ENCODE measurements around the gene LCN15. TPM values are rescaled to one million over a fixed set of nuclear protein-coding genes. Genes with fewer than 3 reads are reported as not detected.
A peak's percentile ranks its signal among the peaks of the same experiment; 100 is the strongest.
"Not testable (repeated sequence)": the region's sequence is repeated elsewhere in the genome, so short reads cannot be mapped to it uniquely, and the experiment has no call there.

LCN15 gene
- polyA plus RNA-seq, 1 donor: 14.0 TPM

DNA sequence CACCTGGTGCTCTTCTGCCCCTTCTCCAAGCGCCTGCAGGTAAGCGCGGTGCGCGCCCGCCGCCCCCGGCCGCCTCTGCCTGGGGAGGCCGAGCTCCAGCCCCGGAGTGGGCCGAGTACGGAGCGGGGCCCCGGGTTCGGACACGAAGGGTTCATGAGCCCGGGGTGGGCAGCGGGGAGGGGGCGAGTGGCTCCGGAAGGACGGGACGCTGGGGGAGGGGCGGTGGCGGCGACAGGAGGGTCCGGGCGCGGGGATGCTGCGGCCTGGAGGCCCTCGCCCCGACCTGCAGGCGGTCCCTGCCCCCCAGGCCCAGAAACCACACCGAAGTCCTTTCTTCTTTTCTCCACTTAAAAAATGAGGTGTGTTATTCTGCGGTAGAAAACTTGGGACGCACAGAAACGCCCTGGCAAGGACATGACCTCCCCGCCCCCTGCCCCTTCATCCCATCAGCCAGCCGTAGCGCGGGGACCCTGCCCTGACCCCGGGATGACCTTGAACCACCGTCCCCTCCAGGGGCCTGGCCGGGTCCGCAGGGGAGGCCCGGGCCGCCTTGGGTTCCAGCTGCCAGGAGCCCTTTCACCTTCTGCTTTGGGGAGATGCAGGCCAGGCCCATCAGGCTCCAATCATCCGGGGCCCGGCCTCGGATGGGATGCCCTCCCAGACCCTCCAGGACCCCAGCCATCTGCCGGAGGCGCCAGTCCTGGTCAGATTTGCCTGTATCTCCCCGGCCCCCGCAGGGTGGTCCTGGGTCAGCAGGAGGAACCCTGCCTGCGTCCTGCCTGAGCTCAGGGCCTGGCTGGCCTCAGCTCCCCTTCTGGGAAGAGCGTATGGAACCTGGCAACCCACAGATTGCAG, 51.4 kb downstream of the LCN15 start:
- H3K27me3 ChIP-seq (ENCODE audit: control insufficient read depth, insufficient read depth, low read length): peaks cover 3% of the 10 kb centered on the region
- no CpG with 5 or more reads among the region's 56 CpGs for WGBS (ENCODE audit: insufficient coverage, low lambda C conversion rate)

DNA sequence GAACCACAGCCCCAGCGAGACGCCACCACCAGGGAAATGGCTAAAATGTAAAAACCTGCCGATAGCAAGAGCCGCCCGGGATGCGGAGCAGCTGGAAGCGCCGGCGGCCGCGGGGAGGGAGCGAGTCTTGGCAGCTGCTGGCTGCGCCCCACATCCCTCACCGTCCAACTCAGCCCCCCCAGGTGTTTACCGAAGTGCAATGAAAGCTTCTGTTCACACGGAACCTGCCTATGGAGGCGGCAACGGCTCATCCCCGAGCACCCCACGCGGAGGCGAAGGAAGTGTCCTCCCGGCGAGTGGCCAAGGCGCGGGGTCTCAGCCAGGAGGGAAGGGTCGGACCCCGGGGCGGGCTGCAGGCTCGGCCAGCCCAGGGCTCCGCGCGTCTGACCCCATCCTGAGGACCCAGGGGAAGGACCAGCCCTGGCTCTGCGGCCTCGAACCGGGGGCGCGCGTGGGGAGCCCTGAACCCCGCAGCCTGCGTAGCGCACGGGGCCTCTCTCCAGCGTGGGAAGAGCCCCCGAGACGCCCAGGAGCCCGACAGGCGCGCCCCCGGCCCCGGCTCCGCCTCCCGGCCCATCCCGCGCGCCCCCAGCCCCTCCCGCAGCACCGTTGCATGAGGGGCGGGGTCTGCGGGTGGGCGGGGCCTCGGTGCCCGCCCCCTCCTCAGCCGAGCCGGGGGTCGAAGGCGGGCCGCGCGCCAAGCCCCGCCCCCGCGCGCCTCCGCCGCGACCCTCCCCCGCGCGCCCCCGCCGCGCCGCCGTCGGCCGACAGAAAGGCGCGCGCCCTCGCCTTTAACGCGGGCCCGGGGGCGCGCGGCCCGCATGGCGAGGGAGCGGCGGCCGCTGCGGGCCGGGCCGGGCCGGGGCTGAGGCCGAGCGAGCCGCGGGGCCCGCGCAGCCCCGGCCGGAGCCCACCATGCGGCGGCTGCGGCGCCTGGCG, 52.3 kb downstream of the LCN15 start, which contains the start of gene DIPK1B:
Gene DIPK1B (plus strand): TSS at position 822 of the 939 bp plus-strand sequence. CDS start 94 bp downstream, at position 916.
- WGBS (ENCODE audit: insufficient coverage, low lambda C conversion rate): no CpG with 5 or more reads among the region's 119 CpGs
- H3K9me3 ChIP-seq (ENCODE audit: control insufficient read depth, low read depth, low read length): no peaks in the 10 kb centered on the region

More for the DNA sequence above, 51.4 kb downstream of the LCN15 start:
- H3K36me3 ChIP-seq (ENCODE audit: control insufficient read depth, insufficient read depth, low read length): no peaks in the 10 kb centered on the region
- H3K27ac ChIP-seq (ENCODE audit: low read length): no peak overlapping the region
- H3K9me3 ChIP-seq (ENCODE audit: control insufficient read depth, low read depth, low read length): no peaks in the 10 kb centered on the region
- H3K4me1 ChIP-seq (ENCODE audit: control insufficient read depth, insufficient read depth, low read length): peaks cover 8% of the 10 kb centered on the region
- DNase-seq: no peak
- H3K4me3 ChIP-seq (ENCODE audit: low read length): peak overlapping the region; percentile 36

DNA sequence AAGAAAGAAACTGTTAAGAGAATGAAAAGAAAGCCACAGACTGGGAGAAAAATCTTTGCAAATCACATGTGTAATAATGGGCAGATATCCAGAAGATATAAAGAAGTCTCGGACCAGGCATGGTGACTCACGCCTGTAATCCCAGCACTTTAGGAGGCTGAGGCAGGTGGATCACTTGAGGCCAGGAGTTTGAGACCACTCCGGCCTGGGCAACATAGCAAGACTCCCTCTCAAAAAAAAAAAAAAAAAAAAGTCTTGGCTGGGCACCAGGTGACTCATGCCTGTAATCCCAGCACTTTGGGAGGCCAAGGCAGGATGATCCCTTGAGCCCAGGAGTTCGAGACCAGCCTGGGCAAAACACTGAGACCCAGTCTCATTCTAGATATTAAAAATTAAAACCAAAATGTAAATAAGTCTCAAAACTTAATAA, 53.1 kb downstream of the LCN15 start:
- not testable (repeated sequence) for H3K36me3 ChIP-seq (ENCODE audit: control insufficient read depth, insufficient read depth, low read length); H3K9me3 ChIP-seq (ENCODE audit: control insufficient read depth, low read depth, low read length); H3K27me3 ChIP-seq (ENCODE audit: control insufficient read depth, insufficient read depth, low read length); H3K27ac ChIP-seq (ENCODE audit: low read length); DNase-seq; H3K4me1 ChIP-seq (ENCODE audit: control insufficient read depth, insufficient read depth, low read length); H3K4me3 ChIP-seq (ENCODE audit: low read length)
- WGBS (ENCODE audit: insufficient coverage, low lambda C conversion rate): no CpG with 5 or more reads among the region's 4 CpGs

More for the DNA sequence above, 52.3 kb downstream of the LCN15 start, which contains the start of gene DIPK1B:
- Histone ChIP-seq H3K27ac (ENCODE audit: low read length) (no peak within 1 kb of the TSS), H3K4me3 (ENCODE audit: low read length) (peak within 1 kb of the TSS; percentile 36), H3K4me1 (ENCODE audit: control insufficient read depth, insufficient read depth, low read length) (peaks cover 8% of the 10 kb centered on the region), H3K27me3 (ENCODE audit: control insufficient read depth, insufficient read depth, low read length) (peaks cover 3% of the 10 kb centered on the region), H3K36me3 (ENCODE audit: control insufficient read depth, insufficient read depth, low read length) (no peaks in the 10 kb centered on the region)
- DNase-seq: peak in 1 of 2 donors; percentile 63

DNA sequence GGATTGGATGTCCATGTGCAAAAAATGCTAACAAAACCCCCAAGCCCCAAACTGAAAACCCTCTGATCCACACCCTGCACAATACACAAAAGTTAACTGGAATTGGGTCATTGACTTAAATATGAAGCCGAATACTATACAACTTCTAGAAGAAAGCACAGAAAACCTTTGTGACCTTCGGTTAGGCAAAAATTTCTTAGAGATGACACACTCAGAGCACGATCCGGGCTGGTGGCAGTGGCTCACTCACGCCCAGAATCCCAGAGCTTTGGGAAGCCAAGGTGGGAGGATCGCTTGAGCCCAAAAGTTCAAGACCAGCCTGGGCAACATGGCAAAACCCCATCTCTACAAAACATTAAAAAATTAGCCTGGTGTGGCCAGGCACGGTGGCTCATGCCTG, 53.8 kb downstream of the LCN15 start:
- H3K27me3 ChIP-seq (ENCODE audit: control insufficient read depth, insufficient read depth, low read length): peaks cover 3% of the 10 kb centered on the region
- H3K27ac ChIP-seq (ENCODE audit: low read length): no peak overlapping the region
- no peak for DNase-seq
- H3K4me1 ChIP-seq (ENCODE audit: control insufficient read depth, insufficient read depth, low read length): peaks cover 8% of the 10 kb centered on the region
- H3K9me3 ChIP-seq (ENCODE audit: control insufficient read depth, low read depth, low read length): no peaks in the 10 kb centered on the region
- no CpG with 5 or more reads among the region's 7 CpGs for WGBS (ENCODE audit: insufficient coverage, low lambda C conversion rate)
- H3K4me3 ChIP-seq (ENCODE audit: low read length): no peak overlapping the region
- no peaks in the 10 kb centered on the region for H3K36me3 ChIP-seq (ENCODE audit: control insufficient read depth, insufficient read depth, low read length)

Other genes with a start within 250 kb of the LCN15 start
- gene NOTCH1, start 218.5 kb downstream of the LCN15 start, polyA plus RNA-seq: 13.4 TPM
- gene EGFL7, start 101.6 kb downstream of the LCN15 start, polyA plus RNA-seq: 47.5 TPM
- 175 TPM for gene AGPAT2, start 77.1 kb downstream of the LCN15 start, polyA plus RNA-seq
- 13.3 TPM for gene DIPK1B, start 51.9 kb downstream of the LCN15 start, polyA plus RNA-seq
- gene LCN10, start 21.6 kb downstream of the LCN15 start, polyA plus RNA-seq: 7.8 TPM
- gene LCN6, start 16.0 kb downstream of the LCN15 start, polyA plus RNA-seq: 2.8 TPM
- gene LCN8, start 6.3 kb downstream of the LCN15 start, polyA plus RNA-seq: 0.06 TPM
- 324 TPM for gene TMEM141, start 26.8 kb upstream of the LCN15 start, polyA plus RNA-seq
- 27.4 TPM for gene CCDC183, start 31.8 kb upstream of the LCN15 start, polyA plus RNA-seq
- gene RABL6, start 43.4 kb upstream of the LCN15 start, polyA plus RNA-seq: 97.3 TPM
- 10.4 TPM for gene AJM1, start 78.0 kb upstream of the LCN15 start, polyA plus RNA-seq
- gene PHPT1, start 84.9 kb upstream of the LCN15 start, polyA plus RNA-seq: 312 TPM
- gene MAMDC4, start 87.8 kb upstream of the LCN15 start, polyA plus RNA-seq: 772 TPM
- 585 TPM for gene EDF1, start 101.8 kb upstream of the LCN15 start, polyA plus RNA-seq
- 18.5 TPM for gene TRAF2, start 122.0 kb upstream of the LCN15 start, polyA plus RNA-seq
- gene FBXW5, start 180.2 kb upstream of the LCN15 start, polyA plus RNA-seq: 86.8 TPM
- gene C8G, start 180.7 kb upstream of the LCN15 start, polyA plus RNA-seq: 36.0 TPM
- gene LCN12, start 187.8 kb upstream of the LCN15 start, polyA plus RNA-seq: 121 TPM
- 4.6 TPM for gene PTGDS, start 213.0 kb upstream of the LCN15 start, polyA plus RNA-seq
- gene LCNL1, start 218.5 kb upstream of the LCN15 start, polyA plus RNA-seq: 0.09 TPM
- gene PAXX, start 227.9 kb upstream of the LCN15 start, polyA plus RNA-seq: 38.9 TPM
- 3.6 TPM for gene CLIC3, start 232.1 kb upstream of the LCN15 start, polyA plus RNA-seq

All from large intestine (tissue), 3 donors.